MV-4-11 (cell line): Measurements from ENCODE around the gene PPP1R14D.

Experiments
- DNase-seq: peaks from one replicate; lab custom pipeline; 2025; lab: John Stamatoyannopoulos, UW

The PPP1R14D gene

GRCh38 chr15:40852529-40852928 is 24.0 kb upstream of the PPP1R14D start:
- DNase-seq = no peak

- DNase-seq = no peak
These were observed 22.1 kb upstream of the PPP1R14D start for GRCh38 chr15:40850576-40851112.

- DNase-seq = peak; percentile 96
These were observed 18.9 kb upstream of the PPP1R14D start for GRCh38 chr15:40847223-40847961.

GRCh38 chr15:40846841-40847222 is 18.3 kb upstream of the PPP1R14D start:
- DNase-seq = no peak

- no peak for DNase-seq
These were observed 17.2 kb upstream of the PPP1R14D start for GRCh38 chr15:40845511-40846284.

- peak; percentile 61 for DNase-seq
These were observed 16.5 kb upstream of the PPP1R14D start for GRCh38 chr15:40845036-40845435.

GRCh38 chr15:40844696-40845030 is 16.2 kb upstream of the PPP1R14D start:
- peak; percentile 61 for DNase-seq

GRCh38 chr15:40843885-40844695 is 15.6 kb upstream of the PPP1R14D start, which contains the start of gene SPINT1:
Gene SPINT1 (plus strand): TSS chr15:40844048. CDS start chr15:40844555, 507 bp downstream.
- DNase-seq = no peak

- no peak for DNase-seq
These were observed 14.9 kb upstream of the PPP1R14D start for GRCh38 chr15:40843261-40843884.

- DNase-seq = no peak
These were observed 13.2 kb upstream of the PPP1R14D start for GRCh38 chr15:40841741-40842140.

- DNase-seq = no peak
These were observed 10.2 kb upstream of the PPP1R14D start for GRCh38 chr15:40838756-40839155.

- no peak for DNase-seq
These were observed 7.5 kb upstream of the PPP1R14D start for GRCh38 chr15:40836020-40836419.

- no peak for DNase-seq
These were observed 4.4 kb upstream of the PPP1R14D start for GRCh38 chr15:40832903-40833302.

- no peak for DNase-seq
These were observed 3.4 kb upstream of the PPP1R14D start for GRCh38 chr15:40831861-40832260.

- DNase-seq = no peak
These were observed 2.4 kb upstream of the PPP1R14D start for GRCh38 chr15:40830884-40831283.

- DNase-seq = no peak
These were observed 607 bp upstream of the PPP1R14D start for GRCh38 chr15:40829115-40829514.

- no peak for DNase-seq
These were observed 2.0 kb downstream of the PPP1R14D start for GRCh38 chr15:40826423-40827075.

GRCh38 chr15:40825661-40826422 is 2.7 kb downstream of the PPP1R14D start:
- DNase-seq = no peak

- peak; percentile 40 for DNase-seq
These were observed 4.8 kb downstream of the PPP1R14D start for GRCh38 chr15:40823572-40824343.

- no peak for DNase-seq
These were observed 7.3 kb downstream of the PPP1R14D start for GRCh38 chr15:40821195-40821594.
